ENCODE measurements around the gene ASAH2.
"Not testable (repeated sequence)": the region's sequence is repeated elsewhere in the genome, so short reads cannot be mapped to it uniquely, and the experiment has no call there.

Gene ASAH2

GRCh38 chr10:50250096-50250854, 1.0 kb downstream of the ASAH2 start:
- DNase-seq: no peak

- DNase-seq: no peak
Measured at GRCh38 chr10:50248598-50248997, 2.7 kb downstream of the ASAH2 start.

GRCh38 chr10:50248062-50248461, 3.3 kb downstream of the ASAH2 start:
- DNase-seq: no peak

GRCh38 chr10:50244201-50244600, 7.1 kb downstream of the ASAH2 start:
- DNase-seq: no peak

- no peak for DNase-seq
Measured at GRCh38 chr10:50242777-50243176, 8.5 kb downstream of the ASAH2 start.

- DNase-seq: not testable (repeated sequence)
Measured at GRCh38 chr10:50241478-50241877, 9.8 kb downstream of the ASAH2 start.

- DNase-seq: no peak
Measured at GRCh38 chr10:50234486-50234885, 16.8 kb downstream of the ASAH2 start.

GRCh38 chr10:50232261-50232639, 19.1 kb downstream of the ASAH2 start:
- DNase-seq: no peak

- DNase-seq: no peak
Measured at GRCh38 chr10:50231515-50232260, 19.6 kb downstream of the ASAH2 start.

GRCh38 chr10:50229460-50229859, 21.9 kb downstream of the ASAH2 start:
- no peak for DNase-seq

- no peak for DNase-seq
Measured at GRCh38 chr10:50228672-50229071, 22.6 kb downstream of the ASAH2 start.

GRCh38 chr10:50226610-50227009, 24.7 kb downstream of the ASAH2 start:
- DNase-seq: no peak

GRCh38 chr10:50224330-50224952, 26.9 kb downstream of the ASAH2 start:
- peak; percentile 86 for DNase-seq

- DNase-seq: no peak
Measured at GRCh38 chr10:50222199-50222598, 29.1 kb downstream of the ASAH2 start.

- DNase-seq: no peak
Measured at GRCh38 chr10:50221470-50221869, 29.8 kb downstream of the ASAH2 start.

- DNase-seq: no peak
Measured at GRCh38 chr10:50219646-50220045, 31.7 kb downstream of the ASAH2 start.

- no peak for DNase-seq
Measured at GRCh38 chr10:50219200-50219599, 32.1 kb downstream of the ASAH2 start.

- DNase-seq: no peak
Measured at GRCh38 chr10:50216894-50217293, 34.4 kb downstream of the ASAH2 start.

- DNase-seq: no peak
Measured at GRCh38 chr10:50216418-50216817, 34.9 kb downstream of the ASAH2 start.

GRCh38 chr10:50211670-50212069, 39.6 kb downstream of the ASAH2 start:
- no peak for DNase-seq

- DNase-seq: no peak
Measured at GRCh38 chr10:50210876-50211275, 40.4 kb downstream of the ASAH2 start.

All from hematopoietic multipotent progenitor cell treated with erythropoietin and hydrocortisone succinate and interleukin-3 and kit ligand, for 6 days (in vitro differentiated cells).